H9 (cell line): Measurements from ENCODE around the gene RIMS1. TPM values are rescaled to one million over a fixed set of nuclear protein-coding genes. Genes with fewer than 3 reads are reported as not detected.

Source experiments
- DNase-seq: peaks from one replicate; pipeline ENCODE4 v3.0.0-alpha.2; 2017
- H2AFZ ChIP-seq: one replicate; pipeline ENCODE4 v1.6.1; 2013; ENCODE audit warnings: mild to moderate bottlenecking, low read length, control low read depth, moderate library complexity
- H2AK5ac ChIP-seq: 2 replicates; pipeline ENCODE4 v1.6.1; 2013; ENCODE audit warnings: low read length, control low read depth, mixed read lengths; ENCODE audit not compliant: insufficient read length
- H2BK120ac ChIP-seq: one replicate; pipeline ENCODE4 v1.6.1; 2013; ENCODE audit warnings: low read depth, mild to moderate bottlenecking, low read length, control low read depth, inconsistent platforms; ENCODE audit not compliant: poor library complexity, severe bottlenecking
- H2BK12ac ChIP-seq: 2 replicates; pipeline ENCODE4 v1.6.1; 2013; ENCODE audit warnings: low read length, control low read depth, mixed read lengths, low read depth; ENCODE audit not compliant: insufficient read length
- H2BK15ac ChIP-seq: 2 replicates; pipeline ENCODE4 v1.6.1; 2013; ENCODE audit warnings: low read depth, low read length, control low read depth
- H2BK20ac ChIP-seq: one replicate; pipeline ENCODE4 v1.6.1; 2013; ENCODE audit warnings: low read depth, mild to moderate bottlenecking, low read length, control low read depth, inconsistent platforms; ENCODE audit not compliant: poor library complexity, severe bottlenecking
- H2BK5ac ChIP-seq: 2 replicates; pipeline ENCODE4 v1.6.1; 2013; ENCODE audit warnings: low read length, control low read depth, mixed read lengths; ENCODE audit not compliant: insufficient read length
- H3K14ac ChIP-seq: 2 replicates; pipeline ENCODE4 v1.6.1; 2013; ENCODE audit warnings: low read length, control low read depth; ENCODE audit not compliant: insufficient read depth
- H3K18ac ChIP-seq: 2 replicates; pipeline ENCODE4 v1.6.1; 2013; ENCODE audit warnings: low read depth, mild to moderate bottlenecking, mixed read lengths, low read length, control low read depth; ENCODE audit not compliant: insufficient read length
- H3K23ac ChIP-seq: 2 replicates; pipeline ENCODE4 v1.6.1; 2013; ENCODE audit warnings: low read length, control low read depth, mixed read lengths, low read depth; ENCODE audit not compliant: insufficient read length
- H3K23me2 ChIP-seq: 2 replicates; pipeline ENCODE4 v1.6.1; 2013; ENCODE audit warnings: low read depth, mild to moderate bottlenecking, mixed read lengths, low read length, control low read depth; ENCODE audit not compliant: insufficient read length, poor library complexity, severe bottlenecking
- H3K27ac ChIP-seq: 2 replicates; pipeline ENCODE4 v1.5.1; 2013; ENCODE audit warnings: low read length, control low read depth, mixed read lengths, low read depth; ENCODE audit not compliant: insufficient read length
- H3K27me3 ChIP-seq: 2 replicates; pipeline ENCODE4 v1.6.1; 2013; ENCODE audit warnings: low read length, control low read depth, inconsistent platforms; ENCODE audit not compliant: insufficient read depth
- H3K4ac ChIP-seq: 2 replicates; pipeline ENCODE4 v1.6.1; 2013; ENCODE audit warnings: low read depth, mild to moderate bottlenecking, control low read depth, inconsistent platforms, low read length, moderate library complexity
- H3K4me1 ChIP-seq: 2 replicates; pipeline ENCODE4 v1.6.1; 2013; ENCODE audit warnings: low read length, control low read depth, inconsistent platforms; ENCODE audit not compliant: insufficient read depth
- H3K4me2 ChIP-seq: 2 replicates; pipeline ENCODE4 v1.6.1; 2013; ENCODE audit warnings: low read length, control low read depth, mixed read lengths; ENCODE audit not compliant: insufficient read length, insufficient read depth
- H3K56ac ChIP-seq: 2 replicates; pipeline ENCODE4 v1.6.1; 2013; ENCODE audit warnings: low read depth, mild to moderate bottlenecking, mixed read lengths, low read length, control low read depth; ENCODE audit not compliant: insufficient read length
- H3K79me1 ChIP-seq: 2 replicates; pipeline ENCODE4 v1.6.1; 2013; ENCODE audit warnings: low read depth, mild to moderate bottlenecking, moderate library complexity, low read length, control low read depth, inconsistent platforms; ENCODE audit not compliant: insufficient read depth, poor library complexity, severe bottlenecking
- H3K79me2 ChIP-seq: 2 replicates; pipeline ENCODE4 v1.6.1; 2013; ENCODE audit warnings: low read length, control low read depth, inconsistent platforms; ENCODE audit not compliant: insufficient read depth
- H3K9ac ChIP-seq: 2 replicates; pipeline ENCODE4 v1.6.1; 2013; ENCODE audit warnings: low read length, control low read depth, mixed read lengths; ENCODE audit not compliant: insufficient read length; ENCODE audit errors: extremely low read depth
- H3K9me3 ChIP-seq: one replicate; pipeline ENCODE4 v1.6.1; 2013; ENCODE audit warnings: low read depth, low read length, inconsistent platforms; ENCODE audit not compliant: control insufficient read depth
- H3T11ph ChIP-seq: one replicate; pipeline ENCODE4 v1.6.1; 2013; ENCODE audit warnings: mild to moderate bottlenecking, low read length, control low read depth, inconsistent platforms
- H4K20me1 ChIP-seq: one replicate; pipeline ENCODE4 v1.6.1; 2013; ENCODE audit not compliant: control insufficient read depth, insufficient read length, insufficient read depth
- H4K5ac ChIP-seq: 2 replicates; pipeline ENCODE4 v1.6.1; 2013; ENCODE audit warnings: low read depth, mild to moderate bottlenecking, mixed read lengths, low read length, control low read depth; ENCODE audit not compliant: insufficient read length
- H4K8ac ChIP-seq: replicated peaks from 2 replicates; pipeline ENCODE4 v1.6.1; 2013; ENCODE audit warnings: low read length, control low read depth, mixed read lengths, low read depth; ENCODE audit not compliant: insufficient read length
- H4K91ac ChIP-seq: 2 replicates; pipeline ENCODE4 v1.6.1; 2013; ENCODE audit warnings: low read depth, mild to moderate bottlenecking, moderate library complexity, mixed read lengths, low read length, control low read depth; ENCODE audit not compliant: insufficient read length
- H3K27ac Mint-ChIP-seq, 3 experiments: 2 replicates in 2 of 3; 3 replicates in 1 of 3; pipeline ENCODE4 v1.8.0; 2020 to 2021; ENCODE audit warnings: mixed read lengths in 3 of 3, mild to moderate bottlenecking in 1 of 3, moderate library complexity in 1 of 3
- H3K27me3 Mint-ChIP-seq: 2 replicates; pipeline ENCODE4 v1.8.0; 2021; ENCODE audit warnings: low read depth, mild to moderate bottlenecking, moderate library complexity, mixed read lengths
- H3K36me3 Mint-ChIP-seq, 3 experiments: 2 replicates in 2 of 3; 3 replicates in 1 of 3; pipeline ENCODE4 v1.8.0; 2020 to 2021; ENCODE audit warnings: low read depth in 3 of 3, mixed read lengths in 3 of 3; ENCODE audit not compliant: insufficient read depth in 1 of 3
- H3K4me1 Mint-ChIP-seq, 2 experiments: 2 replicates each; pipeline ENCODE4 v1.8.0; 2020; ENCODE audit warnings: mixed read lengths in 2 of 2
- H3K4me3 Mint-ChIP-seq, 2 experiments: 2 replicates in 1 of 2; 3 replicates in 1 of 2; pipeline ENCODE4 v1.8.0; 2020 to 2021; ENCODE audit warnings: mild to moderate bottlenecking in 2 of 2, mixed read lengths in 2 of 2, moderate library complexity in 1 of 2
- H3K9me3 Mint-ChIP-seq, 2 experiments: 2 replicates in 1 of 2; 3 replicates in 1 of 2; pipeline ENCODE4 v1.8.0; 2020; ENCODE audit warnings: mild to moderate bottlenecking in 2 of 2, mixed read lengths in 2 of 2, moderate library complexity in 1 of 2
- WGBS: extraction: QIAGEN DNeasy Blood & Tissue Kit; methylation state at CpG from one replicate; pipeline ENCODE4 v1.1.7; 2013; ENCODE audit warnings: missing lambda C conversion rate, low lambda C conversion rate, mixed read lengths; ENCODE audit not compliant: insufficient read length; ENCODE audit errors: extremely low coverage; 5-methylcytosine and 5-hydroxymethylcytosine counted together
- total RNA-seq: library from RNA; stranded (reverse); gene quantifications from 2 replicates; pipeline ENCODE4 v1.2.1, GENCODE V29; 2021
- TF ChIP-seq, protein P1 (sequence below): fragments of 200-600 bp; sonication (generic); conservative IDR thresholded peaks from 3 replicates; pipeline ENCODE4 v1.8.0; 2021; ENCODE audit warnings: antibody characterized with exemption, mild to moderate bottlenecking

Gene RIMS1
- total RNA-seq, 1 experiment from 2014 or later, result 0.83 TPM

GRCh38 chr6:72206606-72207005 is 320.3 kb downstream of the RIMS1 start:
- Histone ChIP-seq H2BK5ac (no peak overlapping the region), H3K4me2 (no peak overlapping the region), H2BK120ac (no peak overlapping the region), H3K23me2 (no peaks in the 10 kb centered on the region), H2BK20ac (no peak overlapping the region), H3K18ac (no peak overlapping the region), H4K8ac (no peak overlapping the region), H3T11ph (no peak overlapping the region), H3K4ac (no peak overlapping the region), H4K5ac (no peak overlapping the region), H3K56ac (no peak overlapping the region), H3K4me1 (no peaks in the 10 kb centered on the region), H4K91ac (no peak overlapping the region), H3K9me3 (no peaks in the 10 kb centered on the region), H2AK5ac (no peak overlapping the region), H3K9ac (no peak overlapping the region), H2BK12ac (no peak overlapping the region), H3K23ac (no peak overlapping the region), H4K20me1 (no peaks in the 10 kb centered on the region), H2BK15ac (no peak overlapping the region), H2AFZ (no peak overlapping the region), H3K79me2 (no peaks in the 10 kb centered on the region), H3K14ac (no peak overlapping the region), H3K27me3 (no peaks in the 10 kb centered on the region), H3K27ac (no peak overlapping the region), H3K79me1 (no peaks in the 10 kb centered on the region)
- no peaks in the 10 kb centered on the region for H3K36me3 Mint-ChIP-seq
- TF ChIP-seq, protein P1, sequence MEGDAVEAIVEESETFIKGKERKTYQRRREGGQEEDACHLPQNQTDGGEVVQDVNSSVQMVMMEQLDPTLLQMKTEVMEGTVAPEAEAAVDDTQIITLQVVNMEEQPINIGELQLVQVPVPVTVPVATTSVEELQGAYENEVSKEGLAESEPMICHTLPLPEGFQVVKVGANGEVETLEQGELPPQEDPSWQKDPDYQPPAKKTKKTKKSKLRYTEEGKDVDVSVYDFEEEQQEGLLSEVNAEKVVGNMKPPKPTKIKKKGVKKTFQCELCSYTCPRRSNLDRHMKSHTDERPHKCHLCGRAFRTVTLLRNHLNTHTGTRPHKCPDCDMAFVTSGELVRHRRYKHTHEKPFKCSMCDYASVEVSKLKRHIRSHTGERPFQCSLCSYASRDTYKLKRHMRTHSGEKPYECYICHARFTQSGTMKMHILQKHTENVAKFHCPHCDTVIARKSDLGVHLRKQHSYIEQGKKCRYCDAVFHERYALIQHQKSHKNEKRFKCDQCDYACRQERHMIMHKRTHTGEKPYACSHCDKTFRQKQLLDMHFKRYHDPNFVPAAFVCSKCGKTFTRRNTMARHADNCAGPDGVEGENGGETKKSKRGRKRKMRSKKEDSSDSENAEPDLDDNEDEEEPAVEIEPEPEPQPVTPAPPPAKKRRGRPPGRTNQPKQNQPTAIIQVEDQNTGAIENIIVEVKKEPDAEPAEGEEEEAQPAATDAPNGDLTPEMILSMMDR, result peak; percentile 41; the same call in 2 of the 3 replicates
- H3K27me3 Mint-ChIP-seq, result no peaks in the 10 kb centered on the region
- no peak overlapping the region for H3K4me3 Mint-ChIP-seq
- no peaks in the 10 kb centered on the region for H3K9me3 Mint-ChIP-seq
- no peak overlapping the region for H3K27ac Mint-ChIP-seq
- whole genome bisulfite sequencing, result no CpG with 5 or more reads among the region's 3 CpGs
- peaks cover 9 to 13% of the 10 kb centered on the region in 2 experiments for H3K4me1 Mint-ChIP-seq
- peak; percentile 43 for DNase-seq
